Measurements from ENCODE around the gene ITSN1.

GRCh38 chr21:33733601-33734000 lies 91.3 kb downstream of the ITSN1 start:
- TF ChIP-seq SIN3A (IDR thresholded peaks at IDR 0.05; ENCODE audit: borderline replicate concordance, insufficient read depth, low read length) (no peak), POLR2AphosphoS5 (IDR thresholded peaks at IDR 0.05; ENCODE audit: low read depth, low read length) (no peak), TAF1 (IDR thresholded peaks at IDR 0.05; ENCODE audit: borderline replicate concordance, insufficient read depth, low read length) (no peak)

Measured in PFSK-1 (cell line).